OCI-LY7 (cell line): Measurements from ENCODE around the gene TPSG1. TPM values are rescaled to one million over a fixed set of nuclear protein-coding genes. Genes with fewer than 3 reads are reported as not detected.

Experiments used
- BruUV-seq: library from RNA; stranded (reverse); fragments of 400-500 nt; replicated peaks from 2 replicates; lab custom pipeline; 2021; lab: Mats Ljungman, UMichigan
- CTCF ChIA-PET: fragments of 300-600 bp; sonication (Branson Sonifier 250); formaldehyde crosslinking; loops from one replicate; lab custom pipeline; 2022; ENCODE audit warnings: antibody characterized with exemption; ENCODE audit not compliant: unreplicated experiment; lab: Charles Lee
- POLR2A ChIA-PET: fragments of 300-600 bp; sonication (Branson Sonifier 250); formaldehyde crosslinking; loops from one replicate; lab custom pipeline; 2022; ENCODE audit warnings: antibody characterized with exemption; lab: Charles Lee
- DNase-seq: peaks from one replicate; pipeline ENCODE4 v3.0.0-alpha.2; 2015; ENCODE audit warnings: low spot score
- H2AFZ ChIP-seq: fragments of 200-600 bp; sonication (generic), shearing (Covaris generic); 2 replicates; pipeline ENCODE4 v1.6.1; 2014; ENCODE audit warnings: mild to moderate bottlenecking, antibody characterized with exemption, low read length, moderate library complexity
- H3K27ac ChIP-seq: fragments of 200-600 bp; sonication (generic); 2 replicates; pipeline ENCODE4 v1.5.1; 2014; ENCODE audit warnings: mixed run types, low read depth, mild to moderate bottlenecking, moderate library complexity, low read length, inconsistent platforms; ENCODE audit not compliant: poor library complexity, severe bottlenecking
- H3K36me3 ChIP-seq: fragments of 200-600 bp; sonication (generic); 2 replicates; pipeline ENCODE4 v1.6.1; 2014; ENCODE audit warnings: mild to moderate bottlenecking, antibody characterized with exemption, low read length, moderate library complexity, mixed read lengths; ENCODE audit not compliant: insufficient read depth
- H3K4me1 ChIP-seq: fragments of 200-600 bp; sonication (generic); 2 replicates; pipeline ENCODE4 v1.5.1; 2014; ENCODE audit warnings: mild to moderate bottlenecking, low read length; ENCODE audit not compliant: insufficient read depth, poor library complexity, severe bottlenecking
- H3K4me2 ChIP-seq: fragments of 200-600 bp; sonication (generic); 2 replicates; pipeline ENCODE4 v1.6.1; 2014; ENCODE audit warnings: mild to moderate bottlenecking, low read length
- H3K4me3 ChIP-seq: fragments of 200-600 bp; sonication (generic); 2 replicates; pipeline ENCODE4 v1.5.1; 2014; ENCODE audit warnings: mild to moderate bottlenecking, low read depth, low read length; ENCODE audit not compliant: poor library complexity, severe bottlenecking
- H3K79me2 ChIP-seq: fragments of 200-600 bp; sonication (generic); 2 replicates; pipeline ENCODE4 v1.6.1; 2016; ENCODE audit warnings: low read depth, mild to moderate bottlenecking, low read length, moderate library complexity, mixed read lengths; ENCODE audit not compliant: insufficient read depth
- H3K9me2 ChIP-seq: fragments of 200-600 bp; sonication (generic); 2 replicates; pipeline ENCODE4 v1.6.1; 2016; ENCODE audit warnings: mild to moderate bottlenecking, low read length, mixed read lengths; ENCODE audit not compliant: insufficient read depth
- H3K9me3 ChIP-seq: fragments of 200-600 bp; sonication (generic); 2 replicates; pipeline ENCODE4 v1.6.1; 2014; ENCODE audit warnings: mild to moderate bottlenecking, mixed run types, low read length, mixed read lengths
- H4K20me1 ChIP-seq: fragments of 200-600 bp; sonication (generic); 2 replicates; pipeline ENCODE4 v1.6.1; 2014; ENCODE audit warnings: mild to moderate bottlenecking, antibody characterized with exemption, low read length, moderate library complexity, mixed read lengths; ENCODE audit not compliant: insufficient read depth
- EZH2phosphoT487 ChIP-seq: fragments of 200-600 bp; sonication (generic); IDR thresholded peaks from 2 replicates; pipeline ENCODE4 v1.6.1; 2018; ENCODE audit warnings: low read depth, borderline replicate concordance, mild to moderate bottlenecking, mixed run types, antibody characterized with exemption, low read length, moderate library complexity, mixed read lengths
- intact Hi-C: fragments of 100-400 bp; cut with micrococcal nuclease; formaldehyde crosslinking; loops from one replicate; pipeline ENCODE4 v1.10.0; 2022; ENCODE audit not compliant: unreplicated experiment
- total RNA-seq, 2 experiments: library from RNA; depleted of rRNA in 1 of 2; stranded (reverse); fragments of >200 nt in 1 of 2; shearing (Covaris generic) in 1 of 2; gene quantifications; 2 replicates each; pipeline ENCODE4 v1.2.3, GENCODE V29; 2014 to 2022
- TF ChIP-seq, protein P1 (sequence below): fragments of 200-600 bp; sonication (generic); conservative IDR thresholded peaks from 2 replicates; pipeline ENCODE4 v1.5.1; 2014; ENCODE audit warnings: mild to moderate bottlenecking, antibody characterized with exemption, low read length, moderate library complexity, mixed read lengths

TPSG1 gene
- total RNA-seq, 2 experiments from 2014 or later = not detected

GRCh38 chr16:1215574-1216295 lies 9.3 kb downstream of the TPSG1 start:
- Histone ChIP-seq H4K20me1 (no peaks in the 10 kb centered on the region), H3K36me3 (no peaks in the 10 kb centered on the region), H3K27ac (no peak overlapping the region), H3K4me3 (no peak overlapping the region), H2AFZ (no peak overlapping the region), H3K4me1 (no peaks in the 10 kb centered on the region), H3K79me2 (no peaks in the 10 kb centered on the region), H3K9me3 (no peaks in the 10 kb centered on the region), H3K9me2 (no peaks in the 10 kb centered on the region), H3K4me2 (no peak overlapping the region)
- no peak for TF ChIP-seq EZH2phosphoT487
- TF ChIP-seq, protein P1, sequence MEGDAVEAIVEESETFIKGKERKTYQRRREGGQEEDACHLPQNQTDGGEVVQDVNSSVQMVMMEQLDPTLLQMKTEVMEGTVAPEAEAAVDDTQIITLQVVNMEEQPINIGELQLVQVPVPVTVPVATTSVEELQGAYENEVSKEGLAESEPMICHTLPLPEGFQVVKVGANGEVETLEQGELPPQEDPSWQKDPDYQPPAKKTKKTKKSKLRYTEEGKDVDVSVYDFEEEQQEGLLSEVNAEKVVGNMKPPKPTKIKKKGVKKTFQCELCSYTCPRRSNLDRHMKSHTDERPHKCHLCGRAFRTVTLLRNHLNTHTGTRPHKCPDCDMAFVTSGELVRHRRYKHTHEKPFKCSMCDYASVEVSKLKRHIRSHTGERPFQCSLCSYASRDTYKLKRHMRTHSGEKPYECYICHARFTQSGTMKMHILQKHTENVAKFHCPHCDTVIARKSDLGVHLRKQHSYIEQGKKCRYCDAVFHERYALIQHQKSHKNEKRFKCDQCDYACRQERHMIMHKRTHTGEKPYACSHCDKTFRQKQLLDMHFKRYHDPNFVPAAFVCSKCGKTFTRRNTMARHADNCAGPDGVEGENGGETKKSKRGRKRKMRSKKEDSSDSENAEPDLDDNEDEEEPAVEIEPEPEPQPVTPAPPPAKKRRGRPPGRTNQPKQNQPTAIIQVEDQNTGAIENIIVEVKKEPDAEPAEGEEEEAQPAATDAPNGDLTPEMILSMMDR = no peak
- no peak for DNase-seq
- BruUV-seq = no TSS peak
- ChIA-PET CTCF (no interaction called here), POLR2A (no interaction called here)
- intact Hi-C loops = no loop called here

- Histone ChIP-seq H3K36me3 (no peaks in the 10 kb centered on the region), H3K4me2 (no peak overlapping the region), H2AFZ (no peak overlapping the region), H3K4me3 (no peak overlapping the region), H3K27ac (no peak overlapping the region), H3K9me2 (no peaks in the 10 kb centered on the region), H3K9me3 (no peaks in the 10 kb centered on the region), H4K20me1 (no peaks in the 10 kb centered on the region), H3K4me1 (no peaks in the 10 kb centered on the region), H3K79me2 (no peaks in the 10 kb centered on the region)
- no TSS peak for BruUV-seq
- ChIA-PET CTCF (no interaction called here), POLR2A (no interaction called here)
- no peak for DNase-seq
- TF ChIP-seq, protein P1 = no peak
- no peak for TF ChIP-seq EZH2phosphoT487
- intact Hi-C loops = no loop called here
These were observed 10.3 kb downstream of the TPSG1 start for GRCh38 chr16:1214719-1215118.

DNA sequence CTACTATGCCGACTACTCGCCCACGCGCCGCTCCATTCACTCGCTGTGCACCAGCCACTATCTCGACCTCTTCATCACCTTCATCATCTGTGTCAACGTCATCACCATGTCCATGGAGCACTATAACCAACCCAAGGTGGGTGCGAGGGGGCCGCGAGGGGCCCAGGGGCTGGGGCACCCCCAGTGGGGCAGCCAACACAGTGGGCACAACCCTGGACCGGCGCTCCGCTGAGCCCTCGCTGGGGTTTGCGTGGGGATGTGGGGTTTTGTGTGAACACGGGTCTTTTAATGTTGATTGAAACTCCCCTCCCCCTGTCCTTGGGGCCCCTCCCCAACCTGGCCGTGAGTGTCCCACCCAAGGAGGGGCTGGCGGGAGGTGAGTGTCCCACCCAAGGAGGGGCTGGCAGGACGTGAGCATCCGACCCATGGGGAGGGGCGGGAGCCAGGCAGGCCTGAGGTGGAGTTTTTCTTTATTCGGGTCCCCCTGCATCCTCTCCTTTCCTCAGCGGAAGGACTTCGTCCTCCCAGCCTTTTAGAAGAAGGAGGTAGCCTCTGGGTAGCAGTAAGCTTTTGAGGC lies 11.2 kb downstream of the TPSG1 start:
- no peaks in the 10 kb centered on the region for H3K79me2 ChIP-seq
- no peaks in the 10 kb centered on the region for H3K4me1 ChIP-seq
- H3K4me3 ChIP-seq = no peak overlapping the region
- H4K20me1 ChIP-seq = no peaks in the 10 kb centered on the region
- H3K9me2 ChIP-seq = no peaks in the 10 kb centered on the region
- ChIA-PET CTCF (no interaction called here), POLR2A (no interaction called here)
- no peak overlapping the region for H2AFZ ChIP-seq
- H3K9me3 ChIP-seq = no peaks in the 10 kb centered on the region
- no peak for DNase-seq
- no peaks in the 10 kb centered on the region for H3K36me3 ChIP-seq
- intact Hi-C loops = no loop called here
- no TSS peak for BruUV-seq
- no peak overlapping the region for H3K4me2 ChIP-seq
- no peak overlapping the region for H3K27ac ChIP-seq
- TF ChIP-seq, protein P1 = no peak
- TF ChIP-seq EZH2phosphoT487 = no peak
